ENCODE results near the gene GRB2.
"Not testable (repeated sequence)": the region's sequence is repeated elsewhere in the genome, so short reads cannot be mapped to it uniquely, and the experiment has no call there.

GRB2 gene

GRCh38 chr17:75405365-75406221, at the start of gene GRB2:
TSS of gene GRB2 (minus strand) at chr17:75405678. CDS start at chr17:75393628, 12,050 bp downstream.
- DNase-seq: peak; percentile 61 to 100 (median 96)

GRCh38 chr17:75454672-75455071, 49.2 kb upstream of the GRB2 start:
- DNase-seq: not testable (repeated sequence)

GRCh38 chr17:75454193-75454592, 48.7 kb upstream of the GRB2 start:
- no peak for DNase-seq

GRCh38 chr17:75450270-75450669, 44.8 kb upstream of the GRB2 start:
- DNase-seq: no peak

- no peak for DNase-seq
Measured at GRCh38 chr17:75447951-75448856, 42.7 kb upstream of the GRB2 start.

GRCh38 chr17:75445896-75446295, 40.4 kb upstream of the GRB2 start:
- DNase-seq: not testable (repeated sequence)

- no peak for DNase-seq
Measured at GRCh38 chr17:75445296-75445695, 39.8 kb upstream of the GRB2 start.

- no peak for DNase-seq
Measured at GRCh38 chr17:75442168-75443103, 37.0 kb upstream of the GRB2 start.

- no peak for DNase-seq
Measured at GRCh38 chr17:75440738-75441448, 35.4 kb upstream of the GRB2 start.

- DNase-seq: no peak
Measured at GRCh38 chr17:75439287-75439686, 33.8 kb upstream of the GRB2 start.

- DNase-seq: not testable (repeated sequence)
Measured at GRCh38 chr17:75437404-75437803, 31.9 kb upstream of the GRB2 start.

GRCh38 chr17:75434433-75434832, 29.0 kb upstream of the GRB2 start:
- DNase-seq: not testable (repeated sequence)

- DNase-seq: no peak
Measured at GRCh38 chr17:75433218-75433783, 27.8 kb upstream of the GRB2 start.

GRCh38 chr17:75430159-75430974, 24.9 kb upstream of the GRB2 start:
- DNase-seq: no peak

GRCh38 chr17:75428543-75429469, 23.3 kb upstream of the GRB2 start:
- DNase-seq: peak in 1 of 14 donors; percentile 4

GRCh38 chr17:75418531-75418930, 13.1 kb upstream of the GRB2 start:
- DNase-seq: no peak

- DNase-seq: no peak
Measured at GRCh38 chr17:75417054-75417580, 11.6 kb upstream of the GRB2 start.

GRCh38 chr17:75416006-75416405, 10.5 kb upstream of the GRB2 start:
- no peak for DNase-seq

- no peak for DNase-seq
Measured at GRCh38 chr17:75414488-75414887, 9.0 kb upstream of the GRB2 start.
